ENCODE data around the gene COG1.

Gene COG1

GRCh38 chr17:73196500-73196899, 3.6 kb downstream of the COG1 start:
- H3K36me3 ChIP-seq (ENCODE audit: insufficient read depth, low read length), result peaks cover 63% of the 10 kb centered on the region

DNA sequence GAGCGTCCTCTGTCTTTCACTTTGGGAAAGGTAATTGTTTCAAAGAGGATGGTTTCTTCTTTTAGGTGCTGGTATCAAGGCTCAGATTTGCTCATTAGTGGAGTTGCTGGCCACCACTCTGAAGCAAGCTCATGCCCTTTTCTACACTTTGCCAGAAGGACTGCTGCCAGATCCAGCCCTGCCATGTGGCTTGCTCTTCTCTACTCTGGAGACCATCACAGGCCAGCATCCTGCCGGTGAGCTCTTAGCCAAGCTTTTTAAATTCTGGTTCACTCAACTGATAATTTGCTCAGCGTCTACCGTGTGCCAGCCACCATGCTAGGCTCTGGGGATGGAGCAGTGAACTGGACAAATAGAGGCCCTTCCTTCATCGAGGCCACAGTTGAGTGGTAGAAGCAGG, 4.3 kb downstream of the COG1 start:
- Histone ChIP-seq H3K36me3 (ENCODE audit: insufficient read depth, low read length) (peaks cover 67% of the 10 kb centered on the region), H3K27ac (ENCODE audit: low read length) (no peak overlapping the region), H3K79me2 (ENCODE audit: insufficient read depth, low read length) (peaks cover 26% of the 10 kb centered on the region), H2AFZ (ENCODE audit: low read depth, low read length) (no peak overlapping the region), H3K9ac (ENCODE audit: low read depth, low read length) (no peak overlapping the region), H3K4me3 (ENCODE audit: low read depth in 1 of 2, low read length in 2 of 2) (no peak overlapping the region), H3K4me2 (ENCODE audit: insufficient read depth, low read length) (no peak overlapping the region), H4K20me1 (ENCODE audit: insufficient read depth, low read length) (peaks cover 14% of the 10 kb centered on the region), H3K4me1 (ENCODE audit: insufficient read depth, low read length) (peaks cover 14% of the 10 kb centered on the region), H3K9me3 (ENCODE audit: insufficient read depth, low read length, severe bottlenecking) (no peaks in the 10 kb centered on the region), H3K27me3 (ENCODE audit: insufficient read depth, low read length, poor library complexity) (no peaks in the 10 kb centered on the region)
- no peak for ATAC-seq (ENCODE audit: insufficient read depth, low read depth)
- no peak for TF ChIP-seq EZH2 (IDR thresholded peaks at IDR 0.05; ENCODE audit: borderline replicate concordance, low read depth, low read length, severe bottlenecking)
- TF ChIP-seq, protein P1, sequence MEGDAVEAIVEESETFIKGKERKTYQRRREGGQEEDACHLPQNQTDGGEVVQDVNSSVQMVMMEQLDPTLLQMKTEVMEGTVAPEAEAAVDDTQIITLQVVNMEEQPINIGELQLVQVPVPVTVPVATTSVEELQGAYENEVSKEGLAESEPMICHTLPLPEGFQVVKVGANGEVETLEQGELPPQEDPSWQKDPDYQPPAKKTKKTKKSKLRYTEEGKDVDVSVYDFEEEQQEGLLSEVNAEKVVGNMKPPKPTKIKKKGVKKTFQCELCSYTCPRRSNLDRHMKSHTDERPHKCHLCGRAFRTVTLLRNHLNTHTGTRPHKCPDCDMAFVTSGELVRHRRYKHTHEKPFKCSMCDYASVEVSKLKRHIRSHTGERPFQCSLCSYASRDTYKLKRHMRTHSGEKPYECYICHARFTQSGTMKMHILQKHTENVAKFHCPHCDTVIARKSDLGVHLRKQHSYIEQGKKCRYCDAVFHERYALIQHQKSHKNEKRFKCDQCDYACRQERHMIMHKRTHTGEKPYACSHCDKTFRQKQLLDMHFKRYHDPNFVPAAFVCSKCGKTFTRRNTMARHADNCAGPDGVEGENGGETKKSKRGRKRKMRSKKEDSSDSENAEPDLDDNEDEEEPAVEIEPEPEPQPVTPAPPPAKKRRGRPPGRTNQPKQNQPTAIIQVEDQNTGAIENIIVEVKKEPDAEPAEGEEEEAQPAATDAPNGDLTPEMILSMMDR (IDR thresholded peaks at IDR 0.05; ENCODE audit: borderline replicate concordance, extremely low read depth, low read length, poor library complexity, severe bottlenecking), result no peak
- DNase-seq, result no peak

More at GRCh38 chr17:73196500-73196899, 3.6 kb downstream of the COG1 start:
- no peak for TF ChIP-seq EZH2 (IDR thresholded peaks at IDR 0.05; ENCODE audit: borderline replicate concordance, low read depth, low read length, severe bottlenecking)
- TF ChIP-seq, protein P1 (IDR thresholded peaks at IDR 0.05; ENCODE audit: borderline replicate concordance, extremely low read depth, low read length, poor library complexity, severe bottlenecking), result no peak
- H3K4me1 ChIP-seq (ENCODE audit: insufficient read depth, low read length), result peaks cover 14% of the 10 kb centered on the region
- peaks cover 12% of the 10 kb centered on the region for H4K20me1 ChIP-seq (ENCODE audit: insufficient read depth, low read length)
- ATAC-seq (ENCODE audit: insufficient read depth, low read depth), result no peak
- no peaks in the 10 kb centered on the region for H3K27me3 ChIP-seq (ENCODE audit: insufficient read depth, low read length, poor library complexity)
- peaks cover 33% of the 10 kb centered on the region for H3K79me2 ChIP-seq (ENCODE audit: insufficient read depth, low read length)
- no peak overlapping the region for H3K27ac ChIP-seq (ENCODE audit: low read length)
- no peak overlapping the region for H3K4me3 ChIP-seq (ENCODE audit: low read depth in 1 of 2, low read length in 2 of 2)
- no peak overlapping the region for H2AFZ ChIP-seq (ENCODE audit: low read depth, low read length)
- no peak for DNase-seq
- H3K4me2 ChIP-seq (ENCODE audit: insufficient read depth, low read length), result no peak overlapping the region
- H3K9me3 ChIP-seq (ENCODE audit: insufficient read depth, low read length, severe bottlenecking), result no peaks in the 10 kb centered on the region
- H3K9ac ChIP-seq (ENCODE audit: low read depth, low read length), result no peak overlapping the region

- TF ChIP-seq, protein P1 (IDR thresholded peaks at IDR 0.05; ENCODE audit: borderline replicate concordance, extremely low read depth, low read length, poor library complexity, severe bottlenecking), result no peak
- TF ChIP-seq EZH2 (IDR thresholded peaks at IDR 0.05; ENCODE audit: borderline replicate concordance, low read depth, low read length, severe bottlenecking), result no peak
- H3K4me1 ChIP-seq (ENCODE audit: insufficient read depth, low read length), result peaks cover 14% of the 10 kb centered on the region
- no peak overlapping the region for H3K9ac ChIP-seq (ENCODE audit: low read depth, low read length)
- H3K27me3 ChIP-seq (ENCODE audit: insufficient read depth, low read length, poor library complexity), result no peaks in the 10 kb centered on the region
- peaks cover 18% of the 10 kb centered on the region for H4K20me1 ChIP-seq (ENCODE audit: insufficient read depth, low read length)
- no peak overlapping the region for H2AFZ ChIP-seq (ENCODE audit: low read depth, low read length)
- H3K36me3 ChIP-seq (ENCODE audit: insufficient read depth, low read length), result peaks cover 80% of the 10 kb centered on the region
- no peaks in the 10 kb centered on the region for H3K9me3 ChIP-seq (ENCODE audit: insufficient read depth, low read length, severe bottlenecking)
- no peak overlapping the region for H3K4me3 ChIP-seq (ENCODE audit: low read depth in 1 of 2, low read length in 2 of 2)
- H3K27ac ChIP-seq (ENCODE audit: low read length), result no peak overlapping the region
- no peak for DNase-seq
- no peak overlapping the region for H3K4me2 ChIP-seq (ENCODE audit: insufficient read depth, low read length)
- no peak for ATAC-seq (ENCODE audit: insufficient read depth, low read depth)
- peaks cover 18% of the 10 kb centered on the region for H3K79me2 ChIP-seq (ENCODE audit: insufficient read depth, low read length)
These were observed 5.5 kb downstream of the COG1 start for GRCh38 chr17:73198201-73198929.

All from DND-41 (cell line).